GM18861 (cell line): ENCODE measurements around the gene INAFM2.

Experiments
- ATAC-seq: cut with Tn5 transposase; IDR thresholded peaks from one replicate; pipeline ENCODE4 v1.9.1; 2021; ENCODE audit not compliant: unreplicated experiment

INAFM2 gene

DNA sequence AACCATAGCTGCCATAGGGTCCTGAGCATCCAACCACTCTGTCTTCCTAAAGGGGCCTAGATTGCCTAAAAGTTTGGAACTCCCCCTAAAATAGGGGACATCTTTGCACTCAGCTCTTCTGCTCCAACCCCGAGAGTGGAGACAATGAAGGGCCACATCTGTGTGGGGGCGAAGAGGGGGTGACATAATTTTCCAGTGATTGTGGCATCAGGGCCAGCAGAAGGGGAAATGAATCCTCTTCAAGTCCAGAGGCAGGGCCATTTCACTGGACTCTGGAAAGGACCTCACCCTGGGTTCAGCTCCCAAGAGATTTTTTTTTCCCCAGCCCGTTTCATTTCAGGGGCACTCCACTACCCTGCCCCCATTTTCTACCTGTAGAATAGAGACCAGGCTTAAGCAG, 36.0 kb upstream of the INAFM2 start:
- ATAC-seq, result no peak

DNA sequence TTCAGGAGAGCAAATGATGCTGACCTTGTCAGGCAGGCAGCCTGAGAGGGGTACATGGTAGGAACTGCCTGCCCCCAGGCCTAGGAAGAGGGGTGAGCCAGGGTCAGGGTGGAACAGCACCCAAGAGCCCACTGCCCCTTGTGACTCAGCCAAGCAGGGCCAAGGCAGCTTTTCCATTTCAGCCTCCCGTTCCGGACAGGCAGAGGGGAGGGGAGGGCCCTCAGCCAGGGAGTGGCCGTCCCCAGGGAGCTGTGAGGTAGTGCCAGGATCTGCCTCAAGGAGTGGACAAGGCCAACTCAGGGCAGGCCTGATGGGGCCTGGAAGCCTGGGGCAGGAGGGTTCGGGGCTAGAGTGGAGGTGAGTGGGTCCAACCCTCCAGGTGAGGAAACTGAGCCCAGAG, 35.5 kb upstream of the INAFM2 start:
- ATAC-seq, result no peak

DNA sequence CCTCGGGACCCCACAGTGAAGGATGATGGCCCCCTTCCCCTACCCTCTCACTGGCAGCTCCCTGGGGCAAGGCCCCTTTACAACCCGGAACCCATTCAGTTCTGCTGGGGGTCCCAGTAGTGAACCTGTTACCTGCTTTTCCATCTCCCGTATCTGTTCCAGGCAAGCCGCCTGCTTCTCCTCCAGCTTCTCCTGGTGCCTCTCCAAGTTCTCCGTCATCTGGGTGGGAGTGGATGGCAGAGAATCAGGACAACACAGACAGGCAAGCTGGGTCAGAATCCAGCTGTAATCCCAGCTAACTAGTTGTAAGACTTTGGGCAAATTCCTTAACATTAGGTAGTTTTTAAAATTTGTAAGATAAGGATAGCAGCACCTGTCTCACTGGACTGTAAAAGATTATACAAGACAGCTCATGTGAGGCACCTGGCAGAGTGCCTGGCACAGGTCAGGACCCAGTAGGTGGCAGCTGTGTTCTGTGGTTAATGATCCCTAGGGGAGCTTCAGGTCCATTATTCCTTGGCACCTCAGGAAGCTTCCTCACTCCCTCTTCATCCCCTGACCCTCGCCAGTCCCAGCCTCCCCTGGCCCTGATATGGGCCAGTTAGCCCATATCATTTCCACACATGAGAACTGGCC, 34.2 kb upstream of the INAFM2 start:
- no peak for ATAC-seq

DNA sequence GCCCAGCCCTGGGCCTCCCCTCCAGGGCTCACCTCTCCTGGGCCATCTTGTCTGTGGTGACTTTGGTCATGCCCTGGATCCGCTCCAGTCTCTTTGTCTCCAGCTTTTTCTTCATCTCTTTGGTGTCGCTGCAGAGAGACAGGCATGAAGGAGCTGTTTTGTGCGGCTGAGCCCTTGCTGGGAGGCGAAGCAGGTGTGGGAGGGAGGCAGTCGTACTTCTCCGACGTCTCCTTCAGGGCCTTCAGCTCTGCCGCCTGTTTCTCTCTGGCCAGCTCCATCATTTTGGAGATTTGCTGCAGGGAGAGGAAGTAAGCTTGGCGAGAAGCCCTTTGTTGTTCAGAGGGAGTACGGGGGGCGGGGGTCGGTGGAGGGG, 33.0 kb upstream of the INAFM2 start:
- ATAC-seq, result no peak

- ATAC-seq, result no peak
Observed at GRCh38 chr15:40290918-40291574, 32.4 kb upstream of the INAFM2 start.

- no peak for ATAC-seq
Observed at GRCh38 chr15:40292246-40292645, 31.2 kb upstream of the INAFM2 start.

- no peak for ATAC-seq
Observed at GRCh38 chr15:40293006-40293405, 30.5 kb upstream of the INAFM2 start.

GRCh38 chr15:40293905-40294895, 29.3 kb upstream of the INAFM2 start:
- no peak for ATAC-seq

DNA sequence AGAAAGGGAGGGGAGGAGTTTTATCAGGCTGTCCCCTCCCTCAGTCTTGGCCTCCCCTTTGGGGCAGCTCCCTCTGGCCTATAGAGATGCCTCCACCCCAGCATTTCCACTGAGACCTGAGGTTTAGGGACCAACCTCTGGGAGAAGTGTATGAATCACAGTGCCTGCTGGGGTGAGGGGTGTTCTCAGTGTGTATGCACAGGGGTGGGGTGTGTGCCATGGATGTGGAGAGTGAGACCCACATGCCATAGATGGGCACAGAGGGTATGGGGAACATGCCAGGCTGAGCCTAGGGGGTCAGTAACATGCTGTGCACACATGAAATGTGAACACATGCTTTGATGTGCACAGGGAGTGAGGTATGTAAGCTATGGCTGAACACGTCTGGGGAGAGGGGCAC, 28.2 kb upstream of the INAFM2 start:
- no peak for ATAC-seq

GRCh38 chr15:40295877-40296560, 27.5 kb upstream of the INAFM2 start:
- no peak for ATAC-seq

DNA sequence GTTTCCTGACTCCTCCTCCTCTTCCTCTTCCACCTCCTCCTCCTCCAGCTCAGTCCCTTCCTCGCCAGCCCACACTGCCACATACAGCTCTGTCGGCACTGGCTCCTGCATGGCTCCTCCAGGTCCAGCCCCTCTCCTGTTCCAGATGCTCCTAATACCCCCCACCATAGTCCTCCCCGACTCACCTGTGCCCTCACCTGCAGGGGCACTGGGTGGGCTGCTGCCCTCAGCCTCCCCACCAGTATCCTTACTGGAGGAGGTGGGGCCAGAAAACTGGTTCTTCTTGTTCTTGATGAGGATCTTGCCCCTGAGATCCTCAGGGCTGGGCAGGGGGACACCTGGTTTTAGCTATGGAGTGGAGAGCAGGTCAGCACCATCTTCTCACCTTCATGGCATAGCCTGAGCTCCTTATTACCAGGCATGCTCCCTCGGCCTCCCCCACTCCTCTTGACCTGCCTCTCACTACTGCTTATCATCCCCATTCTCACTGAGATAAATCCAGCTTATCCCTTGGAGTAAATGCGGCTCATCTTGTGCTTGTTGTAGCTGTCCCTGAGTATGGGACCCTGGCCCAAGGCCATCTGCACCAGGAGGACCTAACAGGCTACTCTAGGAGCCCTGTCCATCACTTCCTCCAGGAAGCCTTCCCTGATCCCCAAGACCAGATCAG, 26.8 kb upstream of the INAFM2 start:
- no peak for ATAC-seq

- no peak for ATAC-seq
Observed at GRCh38 chr15:40297356-40297755, 26.1 kb upstream of the INAFM2 start.

DNA sequence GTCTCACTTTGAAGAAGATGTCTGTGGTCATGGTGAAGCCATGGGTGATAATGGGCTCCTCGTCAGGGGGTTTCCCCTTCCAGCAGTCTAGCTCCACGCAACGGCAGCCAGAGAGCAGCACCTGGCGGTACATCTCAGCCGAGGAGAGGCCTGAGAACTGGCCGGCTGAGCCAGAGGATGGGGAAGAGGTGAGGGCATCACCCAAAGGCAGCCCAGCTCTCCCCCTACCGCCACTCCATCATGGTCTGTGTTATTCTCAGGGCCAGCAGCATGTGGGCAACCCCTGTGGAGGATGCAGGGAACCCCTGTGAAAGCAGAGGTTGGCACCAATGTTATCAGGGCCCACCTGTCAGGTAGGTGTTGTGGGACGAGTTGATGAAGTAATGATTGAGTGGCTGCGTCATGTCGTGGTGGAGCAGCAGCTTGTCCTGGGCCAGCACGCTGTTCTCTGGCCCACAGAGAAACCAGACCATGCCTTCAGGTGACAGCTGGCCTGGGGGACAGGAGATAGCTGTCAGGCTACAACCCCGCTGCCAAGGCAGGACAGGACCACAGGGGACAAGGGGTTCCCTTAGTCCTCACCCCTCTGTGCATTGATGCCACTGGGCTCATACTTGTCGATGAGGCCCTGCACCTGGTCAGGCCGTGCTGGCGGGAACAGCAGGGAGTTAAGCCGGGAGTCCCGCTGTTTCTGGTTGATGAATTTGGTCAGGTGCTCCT, 25.1 kb upstream of the INAFM2 start:
- ATAC-seq, result no peak

GRCh38 chr15:40300367-40300766, 23.1 kb upstream of the INAFM2 start:
- ATAC-seq, result no peak

GRCh38 chr15:40300771-40301170, 22.7 kb upstream of the INAFM2 start:
- no peak for ATAC-seq

DNA sequence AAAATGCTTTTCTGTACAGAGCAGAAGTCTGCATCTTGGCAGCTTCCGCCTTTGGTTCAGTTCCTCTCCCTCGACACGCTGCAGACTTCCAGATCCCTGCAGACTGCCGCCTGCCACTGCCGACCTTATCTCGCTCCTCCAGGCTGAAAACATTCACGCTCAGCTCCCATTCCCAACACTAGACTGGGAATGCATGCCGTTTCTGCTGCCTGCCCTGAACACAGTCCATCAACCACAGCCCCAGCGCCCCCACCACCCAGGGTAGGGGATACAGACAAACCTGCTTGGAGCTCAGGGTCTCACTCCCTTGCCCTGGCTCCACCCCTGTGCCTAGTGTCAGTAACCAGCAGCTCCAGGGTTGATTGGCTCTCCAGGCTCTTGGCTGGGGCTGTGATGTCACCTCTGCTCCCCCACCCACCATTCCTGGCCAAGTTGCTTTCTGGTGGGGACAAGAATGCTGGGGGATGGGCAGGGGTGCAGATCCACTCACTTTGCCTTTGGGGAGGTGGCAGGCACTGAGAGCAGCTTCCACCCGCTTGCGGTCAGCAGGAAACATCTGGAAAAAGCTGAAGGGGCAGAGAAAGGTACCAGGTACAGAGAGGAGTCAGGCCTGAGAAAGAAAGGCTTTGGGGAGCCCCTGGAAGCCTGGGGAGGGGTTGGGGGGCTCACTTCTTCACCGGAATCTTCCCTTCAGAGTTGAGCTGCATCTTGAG, 21.9 kb upstream of the INAFM2 start:
- ATAC-seq, result no peak

DNA sequence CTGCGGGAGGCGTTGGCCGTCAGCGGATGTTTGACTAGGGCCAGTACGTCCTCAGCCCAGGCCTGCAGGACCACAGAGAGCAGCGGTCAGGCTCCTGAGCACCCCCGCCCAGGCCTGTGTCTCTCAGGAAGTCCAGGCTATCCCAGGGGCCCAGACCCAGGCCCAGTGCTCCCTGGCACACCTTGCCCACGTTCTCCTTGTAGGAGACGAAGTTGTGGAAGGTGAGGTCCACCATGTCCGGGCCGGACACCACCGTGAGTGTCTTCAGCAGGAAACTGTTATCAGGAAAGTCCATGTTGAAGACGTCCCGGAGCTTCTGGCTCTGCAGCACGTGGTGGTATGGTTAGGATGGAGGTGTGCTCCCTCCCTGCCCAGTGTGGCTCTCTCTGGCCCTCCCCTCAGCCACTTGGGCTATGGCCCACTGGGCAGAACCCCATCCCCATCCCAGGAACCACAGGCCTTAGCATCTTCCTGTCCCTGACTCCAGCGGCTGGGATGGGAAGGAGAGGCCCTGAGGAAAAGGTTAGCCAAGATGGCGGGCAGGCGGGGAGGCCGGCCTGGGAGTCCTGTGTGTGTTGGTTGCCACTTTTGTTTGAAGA, 21.1 kb upstream of the INAFM2 start:
- ATAC-seq, result no peak

- no peak for ATAC-seq
Observed at GRCh38 chr15:40302981-40303380, 20.5 kb upstream of the INAFM2 start.

DNA sequence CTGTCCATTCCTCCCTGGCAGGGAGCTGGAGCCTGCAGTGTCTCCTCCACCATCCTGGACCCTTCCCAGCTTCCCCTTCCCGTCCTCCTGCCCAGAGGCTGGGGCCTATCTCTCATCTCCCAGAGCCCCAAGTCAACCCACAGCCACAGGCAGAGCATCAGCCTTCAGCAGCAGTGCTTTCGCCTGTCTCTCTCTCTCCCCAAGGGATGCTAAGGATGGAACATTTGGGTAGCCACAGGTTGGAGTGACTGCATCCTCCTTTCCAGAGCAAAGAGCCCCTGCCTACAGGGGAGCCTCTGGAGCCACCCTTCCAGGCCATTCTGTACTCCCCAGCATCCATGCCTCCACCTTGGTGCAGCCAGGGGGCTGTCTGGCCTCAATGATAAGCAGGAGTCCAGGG, 19.9 kb upstream of the INAFM2 start:
- ATAC-seq, result no peak
